Stomach (tissue), 4 donors: ENCODE data around the gene CEP112.

Experiments used
- CTCF ChIP-seq, 7 experiments: fragments of 450-650 bp in 4 of 7; fragments of 200-600 bp in 3 of 7; sonication (generic) in 3 of 7; IDR thresholded peaks; one replicate each; pipeline ENCODE4 v1.5.1; 2016 to 2019; ENCODE audit warnings: antibody characterized with exemption in 7 of 7, control low read depth in 2 of 7, mild to moderate bottlenecking in 1 of 7
- EP300 ChIP-seq: sonication (generic); formaldehyde crosslinking; IDR thresholded peaks from one replicate; pipeline ENCODE4 v1.6.1; 2017; ENCODE audit warnings: antibody characterized with exemption
- POLR2A ChIP-seq, 4 donors: fragments of 450-650 bp; IDR thresholded peaks; one replicate each; pipeline ENCODE4 v1.6.1; 2016; ENCODE audit warnings: antibody characterized with exemption in 4 of 4, control low read depth in 2 of 4, mild to moderate bottlenecking in 1 of 4, moderate library complexity in 1 of 4
- POLR2AphosphoS5 ChIP-seq, 3 donors: sonication (generic); formaldehyde crosslinking; IDR thresholded peaks; one replicate each; pipeline ENCODE4 v1.6.1; 2016; ENCODE audit warnings: antibody characterized with exemption in 3 of 3

DNA sequence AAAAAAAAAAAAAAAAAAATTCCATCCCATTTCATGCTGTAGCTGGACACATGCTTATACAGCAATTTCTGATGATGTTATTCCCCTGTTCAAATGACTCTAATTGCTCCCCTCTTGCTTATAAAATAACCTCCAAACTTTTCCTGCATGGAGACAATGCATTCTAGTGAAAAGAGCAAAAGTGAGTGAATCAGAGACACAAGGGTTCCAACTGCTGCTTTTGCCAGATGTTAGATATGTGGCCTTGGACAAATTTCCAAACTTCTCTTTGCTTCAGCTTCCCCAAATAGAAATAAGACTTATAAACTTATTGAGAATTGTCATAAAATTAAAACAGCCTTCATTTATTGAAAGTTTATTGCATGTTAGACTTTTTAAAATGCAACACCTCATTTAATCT lies 565.5 kb downstream of the CEP112 start:
- TF ChIP-seq CTCF (IDR thresholded peaks at IDR 0.05), result no peak
- TF ChIP-seq POLR2A (IDR thresholded peaks at IDR 0.05), result no peak
- TF ChIP-seq EP300, result no peak
- no peak for TF ChIP-seq POLR2AphosphoS5 (IDR thresholded peaks at IDR 0.05)
